Activated naive CD4-positive, alpha-beta T cell treated with anti-CD3 and anti-CD28 coated beads for 36 hours (primary cell): ENCODE results near the gene PPIL1. TPM values are rescaled to one million over a fixed set of nuclear protein-coding genes. Genes with fewer than 3 reads are reported as not detected.

ENCODE experiments used
- CTCF ChIA-PET: fragments of 350-600 bp; sonication (Branson Sonifier 250); formaldehyde crosslinking; loops from one replicate; lab custom pipeline; 2021; ENCODE audit warnings: antibody characterized with exemption; lab: Charles Lee
- DNase-seq: peaks from one replicate; pipeline ENCODE4 v3.0.0-alpha.2; 2020
- H3K27ac Mint-ChIP-seq: one replicate; pipeline ENCODE4 v1.8.0; 2021; ENCODE audit warnings: mild to moderate bottlenecking, mixed read lengths
- H3K27me3 Mint-ChIP-seq: one replicate; pipeline ENCODE4 v1.8.0; 2021; ENCODE audit warnings: low read depth, mixed read lengths
- H3K36me3 Mint-ChIP-seq: one replicate; pipeline ENCODE4 v1.8.0; 2021; ENCODE audit warnings: low read depth, mixed read lengths
- H3K4me1 Mint-ChIP-seq: one replicate; pipeline ENCODE4 v1.8.0; 2021; ENCODE audit warnings: low read depth, mixed read lengths
- H3K4me3 Mint-ChIP-seq: one replicate; pipeline ENCODE4 v1.8.0; 2021; ENCODE audit warnings: mild to moderate bottlenecking, moderate library complexity, mixed read lengths
- H3K9me3 Mint-ChIP-seq: one replicate; pipeline ENCODE4 v1.8.0; 2021; ENCODE audit warnings: mixed read lengths
- intact Hi-C: fragments of 100-400 bp; cut with micrococcal nuclease; formaldehyde crosslinking; loops from one replicate; pipeline ENCODE4 v1.15.1; 2023
- total RNA-seq, 2 experiments: library from RNA; stranded (reverse); gene quantifications; one replicate each; pipeline ENCODE4 v1.2.3, GENCODE V29; 2021

Gene PPIL1
- total RNA-seq, 2 experiments from 2014 or later: 42.8 to 44.0 TPM

- Mint-ChIP-seq H3K9me3 (no peaks in the 10 kb centered on the region), H3K27me3 (no peaks in the 10 kb centered on the region), H3K4me1 (no peaks in the 10 kb centered on the region), H3K27ac (no peak overlapping the region), H3K36me3 (peaks cover 35% of the 10 kb centered on the region), H3K4me3 (no peak overlapping the region)
- DNase-seq: peak; percentile 64
- intact Hi-C loops: loop anchor here (1.0 to 5.0 kb wide), 3 partner anchors 69 to 234 kb away; no protein-coding TSS in a partner anchor
- CTCF ChIA-PET: interaction anchor here (0.7 to 7.8 kb wide), 13 partner anchors 12 to 167 kb away, joined by 3 to 60 read pairs (median 7); partner anchors contain the start of gene PPIL1
Observed at GRCh38 chr6:36851149-36851614, 23.4 kb downstream of the PPIL1 start.

- no peak overlapping the region for H3K27ac Mint-ChIP-seq
- H3K4me1 Mint-ChIP-seq: no peaks in the 10 kb centered on the region
- peaks cover 31% of the 10 kb centered on the region for H3K36me3 Mint-ChIP-seq
- H3K27me3 Mint-ChIP-seq: no peaks in the 10 kb centered on the region
- CTCF ChIA-PET: interaction anchor here (1.0 to 7.8 kb wide), 5 partner anchors 13 to 91 kb away, joined by 3 to 60 read pairs (median 7); no protein-coding TSS in a partner anchor
- intact Hi-C loops: loop anchor here (5.0 kb wide), 2 partner anchors 68 to 233 kb away; no protein-coding TSS in a partner anchor
- DNase-seq: no peak
- H3K4me3 Mint-ChIP-seq: no peak overlapping the region
- no peaks in the 10 kb centered on the region for H3K9me3 Mint-ChIP-seq
Observed at GRCh38 chr6:36850021-36850420, 24.6 kb downstream of the PPIL1 start.

DNA sequence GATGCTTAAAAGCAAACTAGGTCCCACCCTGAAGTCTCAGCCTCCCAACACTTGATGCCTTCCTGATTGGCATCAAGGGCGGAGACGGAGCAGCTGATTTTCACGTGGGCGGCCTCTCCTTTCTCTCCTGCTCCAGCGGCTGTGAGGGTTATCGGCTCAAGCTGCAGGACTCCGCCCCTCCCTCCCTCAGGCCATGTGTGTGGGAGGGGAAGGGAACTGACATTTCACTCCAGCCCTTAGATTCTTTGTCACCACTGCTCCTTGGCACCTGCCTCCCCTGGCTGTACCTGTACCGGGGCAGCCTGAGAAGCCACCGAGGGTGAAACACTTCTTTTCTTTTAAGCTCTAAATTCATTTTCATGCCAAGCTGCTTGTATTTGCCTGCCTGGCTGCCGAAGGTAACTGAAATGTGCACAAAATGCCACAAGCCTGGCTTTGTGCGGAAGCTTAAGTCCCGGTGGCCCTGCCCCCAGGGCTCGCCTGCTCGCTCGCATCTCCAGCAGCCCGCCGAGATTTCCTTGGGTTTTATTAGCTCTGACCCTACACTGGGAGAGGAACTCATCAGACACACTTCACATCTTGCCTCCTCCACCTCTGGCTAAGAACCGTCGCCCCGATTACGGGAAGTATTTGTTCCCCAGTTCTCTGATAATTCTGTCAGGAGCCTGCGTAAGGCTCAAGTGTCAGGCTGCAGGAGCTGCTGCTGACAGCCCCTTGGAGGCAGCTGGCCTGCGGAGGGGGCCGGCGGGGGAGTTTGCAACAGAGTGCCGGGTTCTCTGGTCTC is 25.8 kb downstream of the PPIL1 start:
- H3K9me3 Mint-ChIP-seq: no peaks in the 10 kb centered on the region
- no peak for DNase-seq
- no peak overlapping the region for H3K27ac Mint-ChIP-seq
- no peaks in the 10 kb centered on the region for H3K4me1 Mint-ChIP-seq
- H3K27me3 Mint-ChIP-seq: no peaks in the 10 kb centered on the region
- peaks cover 29% of the 10 kb centered on the region for H3K36me3 Mint-ChIP-seq
- CTCF ChIA-PET: interaction anchor here (0.6 to 7.8 kb wide), 10 partner anchors 8 to 411 kb away, joined by 3 to 60 read pairs (median 3); no protein-coding TSS in a partner anchor
- no peak overlapping the region for H3K4me3 Mint-ChIP-seq
- intact Hi-C loops: no loop called here

DNA sequence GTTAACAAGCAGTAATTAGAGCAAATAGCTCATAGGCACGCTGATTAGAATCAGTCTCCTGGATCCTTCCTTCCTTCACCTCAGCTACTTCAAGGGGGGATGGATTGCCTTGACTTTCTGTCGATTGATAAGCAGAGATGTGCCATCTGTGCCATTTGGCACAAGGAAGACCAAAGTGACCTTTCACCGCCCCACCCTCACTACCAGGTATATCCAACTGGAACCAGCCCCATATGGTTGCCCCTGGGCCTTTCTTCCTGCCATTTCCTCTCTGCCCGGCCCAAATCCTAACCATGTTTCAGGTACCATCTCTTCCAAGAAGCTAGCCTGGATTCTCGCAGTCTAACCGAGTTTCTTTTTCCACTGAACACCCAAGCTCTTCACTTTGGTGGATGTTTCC is 26.6 kb downstream of the PPIL1 start:
- Mint-ChIP-seq H3K36me3 (peaks cover 21% of the 10 kb centered on the region), H3K4me3 (no peak overlapping the region), H3K4me1 (no peaks in the 10 kb centered on the region), H3K27me3 (no peaks in the 10 kb centered on the region), H3K27ac (no peak overlapping the region), H3K9me3 (no peaks in the 10 kb centered on the region)
- CTCF ChIA-PET: interaction anchor here (0.6 to 7.8 kb wide), 4 partner anchors 47 to 1044 kb away, joined by 3 to 60 read pairs (median 4); no protein-coding TSS in a partner anchor
- no peak for DNase-seq
- intact Hi-C loops: no loop called here

GRCh38 chr6:36847152-36847551 is 27.5 kb downstream of the PPIL1 start:
- Mint-ChIP-seq H3K27me3 (no peaks in the 10 kb centered on the region), H3K27ac (no peak overlapping the region), H3K4me3 (no peak overlapping the region), H3K36me3 (peaks cover 16% of the 10 kb centered on the region), H3K4me1 (no peaks in the 10 kb centered on the region), H3K9me3 (no peaks in the 10 kb centered on the region)
- intact Hi-C loops: no loop called here
- CTCF ChIA-PET: interaction anchor here (0.7 to 7.8 kb wide), 3 partner anchors 19 to 81 kb away, joined by 3 to 60 read pairs (median 3); no protein-coding TSS in a partner anchor
- DNase-seq: no peak

- peaks cover 7% of the 10 kb centered on the region for H3K4me1 Mint-ChIP-seq
- CTCF ChIA-PET: no interaction called here
- H3K36me3 Mint-ChIP-seq: peaks cover 2% of the 10 kb centered on the region
- peaks cover 10% of the 10 kb centered on the region for H3K27me3 Mint-ChIP-seq
- intact Hi-C loops: no loop called here
- no peaks in the 10 kb centered on the region for H3K9me3 Mint-ChIP-seq
- no peak for DNase-seq
- H3K27ac Mint-ChIP-seq: no peak overlapping the region
- H3K4me3 Mint-ChIP-seq: no peak overlapping the region
Observed at GRCh38 chr6:36845233-36845632, 29.4 kb downstream of the PPIL1 start.

GRCh38 chr6:36844232-36845170 is 30.1 kb downstream of the PPIL1 start:
- no peak for DNase-seq
- Mint-ChIP-seq H3K27me3 (peaks cover 13% of the 10 kb centered on the region), H3K9me3 (no peaks in the 10 kb centered on the region), H3K4me1 (peaks cover 9% of the 10 kb centered on the region), H3K4me3 (no peak overlapping the region), H3K27ac (no peak overlapping the region), H3K36me3 (no peaks in the 10 kb centered on the region)
- intact Hi-C loops: no loop called here
- CTCF ChIA-PET: interaction anchor here (0.6 kb wide), 1 partner anchor 808 kb away, joined by 3 read pairs; no protein-coding TSS in a partner anchor

GRCh38 chr6:36843170-36843569 is 31.4 kb downstream of the PPIL1 start:
- peaks cover 15% of the 10 kb centered on the region for H3K4me1 Mint-ChIP-seq
- intact Hi-C loops: no loop called here
- CTCF ChIA-PET: no interaction called here
- no peaks in the 10 kb centered on the region for H3K9me3 Mint-ChIP-seq
- H3K4me3 Mint-ChIP-seq: no peak overlapping the region
- no peaks in the 10 kb centered on the region for H3K36me3 Mint-ChIP-seq
- peaks cover 20% of the 10 kb centered on the region for H3K27me3 Mint-ChIP-seq
- DNase-seq: no peak
- no peak overlapping the region for H3K27ac Mint-ChIP-seq

- peaks cover 15% of the 10 kb centered on the region for H3K4me1 Mint-ChIP-seq
- H3K27me3 Mint-ChIP-seq: peaks cover 28% of the 10 kb centered on the region
- DNase-seq: no peak
- no peak overlapping the region for H3K4me3 Mint-ChIP-seq
- H3K36me3 Mint-ChIP-seq: no peaks in the 10 kb centered on the region
- CTCF ChIA-PET: interaction anchor here (1.0 kb wide), 1 partner anchor 8 kb away, joined by 3 read pairs; no protein-coding TSS in a partner anchor
- H3K9me3 Mint-ChIP-seq: no peaks in the 10 kb centered on the region
- intact Hi-C loops: no loop called here
- no peak overlapping the region for H3K27ac Mint-ChIP-seq
Observed at GRCh38 chr6:36841756-36842155, 32.8 kb downstream of the PPIL1 start.

GRCh38 chr6:36840432-36841403 is 33.9 kb downstream of the PPIL1 start:
- Mint-ChIP-seq H3K4me1 (peaks cover 15% of the 10 kb centered on the region), H3K36me3 (no peaks in the 10 kb centered on the region), H3K27me3 (peaks cover 28% of the 10 kb centered on the region), H3K9me3 (no peaks in the 10 kb centered on the region), H3K4me3 (peak overlapping the region; percentile 72), H3K27ac (no peak overlapping the region)
- CTCF ChIA-PET: interaction anchor here (0.6 to 1.2 kb wide), 4 partner anchors 9 to 19 kb away, joined by 3 to 6 read pairs (median 3); no protein-coding TSS in a partner anchor
- intact Hi-C loops: no loop called here
- DNase-seq: peak; percentile 33
